GM21723 (cell line): ENCODE results near the gene TNFRSF1B.
A peak's percentile ranks its signal among the peaks of the same experiment; 100 is the strongest.

Experiments
- ATAC-seq: cut with Tn5 transposase; IDR thresholded peaks from one replicate; pipeline ENCODE4 v1.9.1; 2021; ENCODE audit warnings: mild to moderate bottlenecking, moderate library complexity; ENCODE audit not compliant: unreplicated experiment

Gene TNFRSF1B

GRCh38 chr1:12141163-12141850, 25.5 kb upstream of the TNFRSF1B start:
- ATAC-seq, result no peak

- ATAC-seq, result no peak
These were observed 24.5 kb upstream of the TNFRSF1B start for GRCh38 chr1:12142141-12142823.

GRCh38 chr1:12142891-12143630, 23.7 kb upstream of the TNFRSF1B start:
- no peak for ATAC-seq

GRCh38 chr1:12143631-12144155, 23.1 kb upstream of the TNFRSF1B start:
- ATAC-seq, result no peak

- no peak for ATAC-seq
These were observed 22.6 kb upstream of the TNFRSF1B start for GRCh38 chr1:12144236-12144635.

- ATAC-seq, result no peak
These were observed 21.8 kb upstream of the TNFRSF1B start for GRCh38 chr1:12144969-12145368.

GRCh38 chr1:12145616-12146342, 21.0 kb upstream of the TNFRSF1B start:
- ATAC-seq, result no peak

- no peak for ATAC-seq
These were observed 20.3 kb upstream of the TNFRSF1B start for GRCh38 chr1:12146343-12147112.

GRCh38 chr1:12147201-12147701, 19.5 kb upstream of the TNFRSF1B start:
- ATAC-seq, result no peak

GRCh38 chr1:12148160-12148957, 18.4 kb upstream of the TNFRSF1B start:
- no peak for ATAC-seq

- ATAC-seq, result no peak
These were observed 17.6 kb upstream of the TNFRSF1B start for GRCh38 chr1:12148958-12149790.

GRCh38 chr1:12149791-12150175, 17.0 kb upstream of the TNFRSF1B start:
- ATAC-seq, result no peak

GRCh38 chr1:12150456-12151200, 16.2 kb upstream of the TNFRSF1B start:
- ATAC-seq, result no peak

- no peak for ATAC-seq
These were observed 15.3 kb upstream of the TNFRSF1B start for GRCh38 chr1:12151465-12151864.

- ATAC-seq, result peak; percentile 73
These were observed 14.5 kb upstream of the TNFRSF1B start for GRCh38 chr1:12152113-12152891.

- no peak for ATAC-seq
These were observed 13.5 kb upstream of the TNFRSF1B start for GRCh38 chr1:12153181-12153785.
